H1 (cell line): ENCODE measurements around the gene ENPP6. TPM values are rescaled to one million over a fixed set of nuclear protein-coding genes. Genes with fewer than 3 reads are reported as not detected.

Source experiments
- CTCF ChIA-PET: fragments of 300-600 bp; sonication (Branson Sonifier 250); formaldehyde crosslinking; loops from one replicate; lab custom pipeline; 2021; ENCODE audit not compliant: partially characterized antibody; lab: Charles Lee
- POLR2A ChIA-PET: fragments of 300-600 bp; sonication (Branson Sonifier 250); formaldehyde crosslinking; loops from one replicate; lab custom pipeline; 2021; ENCODE audit warnings: inconsistent platforms; ENCODE audit not compliant: partially characterized antibody; lab: Charles Lee
- DNase-seq, 2 experiments: peaks; one replicate each; pipeline versions ENCODE4 v3.0.0 to v3.0.0-alpha.2; 2010 to 2022; ENCODE audit warnings: low spot score in 2 of 2, low read depth in 1 of 2, mixed read lengths in 1 of 2
- FAIRE-seq: peaks from 2 replicates; lab custom pipeline; 2011; peaks lifted over from hg19 to GRCh38; lab: Jason Lieb, UNC
- H2AFZ ChIP-seq: 2 replicates; pipeline ENCODE4 v1.8.1; 2012; ENCODE audit warnings: low read length, inconsistent platforms
- H2AK5ac ChIP-seq: 2 replicates; pipeline ENCODE4 v1.6.1; 2013; ENCODE audit warnings: low read depth, low read length
- H2BK120ac ChIP-seq: replicated peaks from 2 replicates; pipeline ENCODE3; 2013; ENCODE audit warnings: low read depth, low read length, inconsistent platforms
- H2BK12ac ChIP-seq: 2 replicates; pipeline ENCODE4 v1.6.1; 2013; ENCODE audit warnings: low read depth, low read length
- H2BK15ac ChIP-seq: 2 replicates; pipeline ENCODE4 v1.6.1; 2013; ENCODE audit warnings: low read length
- H2BK20ac ChIP-seq: 2 replicates; pipeline ENCODE4 v1.6.1; 2013; ENCODE audit warnings: low read length
- H2BK5ac ChIP-seq: 2 replicates; pipeline ENCODE4 v1.6.1; 2013; ENCODE audit warnings: low read depth, low read length
- H3K14ac ChIP-seq: 2 replicates; pipeline ENCODE4 v1.6.1; 2013; ENCODE audit warnings: inconsistent platforms; ENCODE audit not compliant: insufficient read length
- H3K18ac ChIP-seq: 2 replicates; pipeline ENCODE4 v1.6.1; 2013; ENCODE audit warnings: low read length; ENCODE audit errors: extremely low read depth
- H3K23ac ChIP-seq: 2 replicates; pipeline ENCODE4 v1.6.1; 2013; ENCODE audit warnings: inconsistent platforms; ENCODE audit not compliant: insufficient read length
- H3K23me2 ChIP-seq: 2 replicates; pipeline ENCODE4 v1.6.1; 2013; ENCODE audit warnings: low read depth, low read length
- H3K27ac ChIP-seq: 2 replicates; pipeline ENCODE4 v1.6.1; 2011; ENCODE audit warnings: low read depth, low read length, inconsistent platforms
- H3K27me3 ChIP-seq, 4 experiments: replicated peaks in 1 of 4; 1 replicate in 1 of 4; 2 replicates in 3 of 4; pipeline versions ENCODE4 v1.6.1 to v1.8.1; 2011 to 2013; ENCODE audit warnings: low read length in 3 of 4, mild to moderate bottlenecking in 3 of 4, inconsistent platforms in 2 of 4, mixed read lengths in 2 of 4, moderate library complexity in 1 of 4; ENCODE audit not compliant: control insufficient read depth in 3 of 4, insufficient read depth in 3 of 4; ENCODE audit errors: extremely low read depth in 1 of 4
- H3K36me3 ChIP-seq, 4 experiments: 2 replicates each; pipeline versions ENCODE4 v1.6.1 to v1.8.1; 2011 to 2013; ENCODE audit warnings: mild to moderate bottlenecking in 4 of 4, low read length in 3 of 4, moderate library complexity in 2 of 4, control low read depth in 1 of 4, inconsistent platforms in 1 of 4; ENCODE audit not compliant: insufficient read depth in 4 of 4, control insufficient read depth in 2 of 4
- H3K4ac ChIP-seq: replicated peaks from 2 replicates; pipeline ENCODE3; 2013; ENCODE audit warnings: low read length, low read depth, mixed read lengths, inconsistent platforms; ENCODE audit not compliant: insufficient read length
- H3K4me1 ChIP-seq, 4 experiments: replicated peaks in 1 of 4; 1 replicate in 1 of 4; 2 replicates in 3 of 4; pipeline versions ENCODE4 v1.6.1 to v1.8.1; 2011 to 2013; ENCODE audit warnings: low read length in 3 of 4, inconsistent platforms in 2 of 4, mixed read lengths in 1 of 4; ENCODE audit not compliant: insufficient read depth in 4 of 4, control insufficient read depth in 3 of 4
- H3K4me2 ChIP-seq, 2 experiments: 2 replicates each; pipeline versions ENCODE4 v1.6.1 to v1.8.1; 2011 to 2013; ENCODE audit warnings: low read depth in 2 of 2, low read length in 2 of 2, control low read depth in 1 of 2, inconsistent platforms in 1 of 2, mild to moderate bottlenecking in 1 of 2; ENCODE audit not compliant: insufficient read depth in 1 of 2
- H3K4me3 ChIP-seq, 4 experiments: fragments of 200-600, 300-600 bp in 1 of 4; sonication (generic), shearing (Covaris generic), sonication (Bioruptor Twin) in 1 of 4; 2 replicates each; pipeline versions ENCODE4 v1.5.1 to v1.8.1; 2011 to 2016; ENCODE audit warnings: low read length in 4 of 4, low read depth in 3 of 4, control low read depth in 2 of 4, inconsistent platforms in 2 of 4, mild to moderate bottlenecking in 2 of 4, mixed read lengths in 1 of 4, moderate library complexity in 1 of 4; ENCODE audit not compliant: insufficient read depth in 2 of 4; ENCODE audit errors: extremely low read depth in 1 of 4
- H3K56ac ChIP-seq: replicated peaks from 2 replicates; pipeline ENCODE3; 2013; ENCODE audit warnings: low read depth, mild to moderate bottlenecking, mixed read lengths, low read length, inconsistent platforms; ENCODE audit not compliant: insufficient read length
- H3K79me1 ChIP-seq: 2 replicates; pipeline ENCODE4 v1.6.1; 2013; ENCODE audit warnings: low read depth, low read length, control low read depth
- H3K79me2 ChIP-seq, 2 experiments: 2 replicates each; pipeline versions ENCODE4 v1.6.1 to v1.8.1; 2012 to 2013; ENCODE audit warnings: low read length in 2 of 2, mild to moderate bottlenecking in 2 of 2, inconsistent platforms in 1 of 2; ENCODE audit not compliant: insufficient read depth in 2 of 2, control insufficient read depth in 1 of 2
- H3K9ac ChIP-seq, 4 experiments: replicated peaks in 1 of 4; 1 replicate in 1 of 4; 2 replicates in 3 of 4; pipeline versions ENCODE4 v1.6.1 to v1.8.1; 2011 to 2013; ENCODE audit warnings: low read depth in 3 of 4, low read length in 3 of 4, control low read depth in 2 of 4, mild to moderate bottlenecking in 2 of 4, moderate library complexity in 2 of 4, inconsistent platforms in 1 of 4; ENCODE audit errors: extremely low read depth in 1 of 4
- H3K9me3 ChIP-seq, 2 experiments: 2 replicates each; pipeline versions ENCODE4 v1.6.1 to v1.8.1; 2012 to 2013; ENCODE audit warnings: mild to moderate bottlenecking in 2 of 2, moderate library complexity in 2 of 2, control low read depth in 1 of 2, inconsistent platforms in 1 of 2, low read depth in 1 of 2, low read length in 1 of 2, mixed read lengths in 1 of 2; ENCODE audit not compliant: insufficient read depth in 2 of 2
- H4K20me1 ChIP-seq, 2 experiments: replicated peaks in 1 of 2; 2 replicates each; pipeline versions ENCODE3 to v1.8.1; 2011 to 2013; ENCODE audit warnings: inconsistent platforms in 2 of 2, low read length in 2 of 2, mild to moderate bottlenecking in 1 of 2; ENCODE audit not compliant: insufficient read depth in 2 of 2, control insufficient read depth in 1 of 2
- H4K5ac ChIP-seq: 2 replicates; pipeline ENCODE4 v1.6.1; 2013; ENCODE audit warnings: low read length, low read depth, mixed read lengths, inconsistent platforms; ENCODE audit not compliant: insufficient read length
- H4K8ac ChIP-seq: 2 replicates; pipeline ENCODE4 v1.8.0; 2013; ENCODE audit warnings: mild to moderate bottlenecking, moderate library complexity, low read length, inconsistent platforms; ENCODE audit not compliant: insufficient read depth; ENCODE audit errors: extremely low read depth
- H4K91ac ChIP-seq: replicated peaks from 2 replicates; pipeline ENCODE3; 2013; ENCODE audit warnings: low read length, mixed read lengths, inconsistent platforms; ENCODE audit not compliant: insufficient read length
- ATF2 ChIP-seq: IDR thresholded peaks from 2 replicates; pipeline ENCODE4 v1.6.1; 2012; ENCODE audit warnings: low read length, inconsistent platforms
- CTCF ChIP-seq, 3 experiments: IDR thresholded peaks; 1 replicate in 2 of 3; 2 replicates in 1 of 3; pipeline versions ENCODE4 v1.5.1 to v1.6.1; 2011; ENCODE audit warnings: low read length in 3 of 3, mild to moderate bottlenecking in 3 of 3, inconsistent platforms in 2 of 3, low read depth in 1 of 3, moderate library complexity in 1 of 3; ENCODE audit not compliant: insufficient read depth in 1 of 3; ENCODE audit errors: control extremely low read depth in 1 of 3
- EGR1 ChIP-seq: IDR thresholded peaks from 2 replicates; pipeline ENCODE4 v1.6.1; 2011; ENCODE audit warnings: low read depth, low read length, borderline replicate concordance
- EZH2 ChIP-seq: fragments of 200-600 bp; sonication (generic); IDR thresholded peaks from 2 replicates; pipeline ENCODE4 v1.7.1; 2012; ENCODE audit warnings: low read depth, mild to moderate bottlenecking, moderate library complexity, low read length, inconsistent platforms; ENCODE audit not compliant: severe bottlenecking
- MAFK ChIP-seq: IDR thresholded peaks from 2 replicates; pipeline ENCODE4 v1.6.1; 2012; ENCODE audit warnings: low read depth, mild to moderate bottlenecking, improper control_type of control experiment, low read length
- POLR2A ChIP-seq, 2 experiments: IDR thresholded peaks; 1 replicate in 1 of 2; 2 replicates in 1 of 2; pipeline ENCODE4 v1.6.1; 2011; ENCODE audit warnings: low read depth in 2 of 2, low read length in 2 of 2, mild to moderate bottlenecking in 2 of 2; ENCODE audit errors: control extremely low read depth in 1 of 2
- RXRA ChIP-seq: IDR thresholded peaks from 2 replicates; pipeline ENCODE4 v1.6.1; 2011; ENCODE audit warnings: low read depth, mild to moderate bottlenecking, low read length, moderate library complexity; ENCODE audit not compliant: insufficient read depth
- SP2 ChIP-seq: IDR thresholded peaks from 2 replicates; pipeline ENCODE4 v1.6.1; 2012; ENCODE audit warnings: mild to moderate bottlenecking, low read length, inconsistent platforms
- WGBS, 2 experiments: shearing (Covaris generic) in 1 of 2; methylation state at CpG; one replicate each; pipeline versions ENCODE4 v1.1.6 to v1.1.7; 2013 to 2015; ENCODE audit warnings: low lambda C conversion rate in 2 of 2, mixed read lengths in 2 of 2, inconsistent platforms in 1 of 2, low coverage in 1 of 2, missing lambda C conversion rate in 1 of 2; ENCODE audit not compliant: insufficient replicate concordance in 2 of 2, insufficient coverage in 1 of 2, insufficient read length in 1 of 2; ENCODE audit errors: extremely low coverage in 1 of 2, missing lambda C conversion rate in 1 of 2; 5-methylcytosine and 5-hydroxymethylcytosine counted together
- polyA plus RNA-seq, 7 experiments: library from polyadenylated mRNA; depleted of rRNA in 3 of 7; stranded (reverse) in 5 of 7; unstranded in 2 of 7; fragments of >200 nt in 5 of 7; fragments of 200-250 nt in 2 of 7; gene quantifications; 1 replicate in 5 of 7; 2 replicates in 1 of 7; 4 replicates in 1 of 7; pipeline versions ENCODE4 v1.2.1 to v1.2.3, GENCODE V29; 2011 to 2013; ENCODE audit warnings: missing spikeins in 2 of 7, mixed read lengths in 2 of 7
- total RNA-seq: library from RNA; stranded (reverse); fragmentation: NEBNext Ultra II Directional; extraction: Animal tissue kit (Norgen Biotek cat#: 25700); gene quantifications from 2 replicates; pipeline ENCODE4 v1.2.1, GENCODE V29; 2021

The ENPP6 gene
- total and polyA plus RNA-seq, 2 of the 8 experiments (the other 6 are each of a cell fraction or from before 2014, with no cell fraction given): 0.11 to 0.20 TPM

- no peak overlapping the region for H3K4me3 ChIP-seq
- 0 out of 8 replicates have a peak, but pooled peaks cover 0 to 4% (median 0%) of the 10 kb centered on the region in 4 experiments for H3K36me3 ChIP-seq
- H3K9me3 ChIP-seq: peaks cover 0 to 6% of the 10 kb centered on the region in 2 experiments; a peak in 2 of 4 replicates
- H2BK15ac ChIP-seq: no peak overlapping the region
- CTCF ChIA-PET: interaction anchor here (1.5 to 1.6 kb wide), 2 partner anchors 21 to 29 kb away, joined by 4 to 6 read pairs; partner anchors contain the start of gene ENPP6
- POLR2A ChIA-PET: interaction anchor here (1.3 kb wide), 1 partner anchor 9 kb away, joined by 3 read pairs; no protein-coding TSS in a partner anchor
- H3K14ac ChIP-seq: no peak overlapping the region
- no peak overlapping the region for H2AFZ ChIP-seq
- H4K91ac ChIP-seq: no peak overlapping the region
- H2AK5ac ChIP-seq: no peak overlapping the region
- no peaks in the 10 kb centered on the region for H3K23me2 ChIP-seq
- H3K79me1 ChIP-seq: no peaks in the 10 kb centered on the region
- 88% methylated on average over 5 of the region's 5 CpGs; no CpG with 5 or more reads in 1 of the 2 experiments for WGBS, 2 experiments
- H4K20me1 ChIP-seq: no peaks in the 10 kb centered on the region
- H4K5ac ChIP-seq: no peak overlapping the region
- H3K4me2 ChIP-seq: no peak overlapping the region
- peaks cover 0 to 6% (median 3%) of the 10 kb centered on the region in 4 experiments; a peak in 3 of 7 replicates for H3K4me1 ChIP-seq
- no peak overlapping the region for H3K18ac ChIP-seq
- no peak overlapping the region for H2BK5ac ChIP-seq
- TF ChIP-seq CTCF (IDR thresholded peaks at IDR 0.05; ENCODE audit: control extremely low read depth in 1 of 3, insufficient read depth in 1 of 3, low read depth in 1 of 3, low read length in 3 of 3) (no peak), POLR2A (IDR thresholded peaks at IDR 0.05; ENCODE audit: control extremely low read depth in 1 of 2, low read depth in 2 of 2, low read length in 2 of 2) (no peak), EGR1 (no peak), RXRA (no peak), MAFK (no peak), EZH2 (no peak), ATF2 (no peak), SP2 (no peak)
- no peaks in the 10 kb centered on the region for H3K79me2 ChIP-seq
- no peaks in the 10 kb centered on the region for H3K27me3 ChIP-seq
- no peak for DNase-seq
- FAIRE-seq: no peak
- no peak overlapping the region for H3K9ac ChIP-seq
- H4K8ac ChIP-seq: no peak overlapping the region
- H2BK20ac ChIP-seq: no peak overlapping the region
- H3K4ac ChIP-seq: no peak overlapping the region
- H2BK120ac ChIP-seq: no peak overlapping the region
- H2BK12ac ChIP-seq: no peak overlapping the region
- H3K56ac ChIP-seq: no peak overlapping the region
- no peak overlapping the region for H3K23ac ChIP-seq
- H3K27ac ChIP-seq: no peak overlapping the region
Measured at GRCh38 chr4:184196730-184197385, 20.8 kb downstream of the ENPP6 start.
